HUES6 (cell line): ENCODE measurements around the gene GEMIN8.

Experiments used
- H3K27ac ChIP-seq: 2 replicates; pipeline ENCODE4 v1.7.0; 2013; ENCODE audit warnings: low read depth, mild to moderate bottlenecking, low read length, inconsistent platforms
- H3K27me3 ChIP-seq: 2 replicates; pipeline ENCODE4 v1.6.1; 2013; ENCODE audit warnings: low read length; ENCODE audit not compliant: control insufficient read depth, insufficient read depth
- H3K36me3 ChIP-seq: 2 replicates; pipeline ENCODE4 v1.6.1; 2013; ENCODE audit warnings: low read length; ENCODE audit not compliant: control insufficient read depth, insufficient read depth
- H3K4me1 ChIP-seq: 2 replicates; pipeline ENCODE4 v1.6.1; 2013; ENCODE audit warnings: low read length; ENCODE audit not compliant: control insufficient read depth, insufficient read depth
- H3K4me3 ChIP-seq: 2 replicates; pipeline ENCODE4 v1.5.1; 2013; ENCODE audit warnings: low read depth, low read length
- H3K9ac ChIP-seq: one replicate; pipeline ENCODE4 v1.6.1; 2013; ENCODE audit warnings: mild to moderate bottlenecking, low read length
- H3K9me3 ChIP-seq: 2 replicates; pipeline ENCODE4 v1.6.1; 2013; ENCODE audit warnings: low read depth, low read length; ENCODE audit not compliant: control insufficient read depth, insufficient read depth

The GEMIN8 gene

GRCh38 chrX:14043209-14043608, 13.5 kb upstream of the GEMIN8 start:
- Histone ChIP-seq H3K4me3 (no peak overlapping the region), H3K36me3 (no peaks in the 10 kb centered on the region), H3K27ac (no peak overlapping the region), H3K9ac (no peak overlapping the region), H3K4me1 (peaks cover 6% of the 10 kb centered on the region), H3K9me3 (no peaks in the 10 kb centered on the region), H3K27me3 (peaks cover 8% of the 10 kb centered on the region; the same call in 1 of the 2 replicates)

- Histone ChIP-seq H3K27me3 (peaks cover 8% of the 10 kb centered on the region; the same call in 1 of the 2 replicates), H3K4me1 (peaks cover 6% of the 10 kb centered on the region), H3K9me3 (no peaks in the 10 kb centered on the region), H3K27ac (no peak overlapping the region), H3K9ac (no peak overlapping the region), H3K4me3 (no peak overlapping the region), H3K36me3 (no peaks in the 10 kb centered on the region)
Measured at GRCh38 chrX:14039344-14039743, 9.7 kb upstream of the GEMIN8 start.

GRCh38 chrX:14038375-14039085, 8.8 kb upstream of the GEMIN8 start:
- Histone ChIP-seq H3K36me3 (no peaks in the 10 kb centered on the region), H3K9ac (no peak overlapping the region), H3K27ac (no peak overlapping the region), H3K4me3 (no peak overlapping the region), H3K9me3 (no peaks in the 10 kb centered on the region), H3K4me1 (peaks cover 6% of the 10 kb centered on the region), H3K27me3 (peaks cover 8% of the 10 kb centered on the region; the same call in 1 of the 2 replicates)

GRCh38 chrX:14032406-14032805, 2.7 kb upstream of the GEMIN8 start:
- no peak overlapping the region for H3K4me3 ChIP-seq
- H3K36me3 ChIP-seq, result no peaks in the 10 kb centered on the region
- H3K27ac ChIP-seq, result no peak overlapping the region; the same call in 1 of the 2 replicates
- no peaks in the 10 kb centered on the region for H3K9me3 ChIP-seq
- H3K27me3 ChIP-seq, result no peaks in the 10 kb centered on the region
- peaks cover 27% of the 10 kb centered on the region for H3K4me1 ChIP-seq
- H3K9ac ChIP-seq, result peak overlapping the region; percentile 7

GRCh38 chrX:14030174-14030530, 460 bp upstream of the GEMIN8 start:
- H3K4me1 ChIP-seq, result peaks cover 41% of the 10 kb centered on the region
- peak overlapping the region; percentile 88 for H3K9ac ChIP-seq
- peak overlapping the region; percentile 93 for H3K27ac ChIP-seq

GRCh38 chrX:14029039-14029424, 660 bp downstream of the GEMIN8 start:
- H3K9ac ChIP-seq, result peak overlapping the region; percentile 88
- no peaks in the 10 kb centered on the region for H3K27me3 ChIP-seq
- H3K4me3 ChIP-seq, result peak overlapping the region; percentile 79
- H3K9me3 ChIP-seq, result no peaks in the 10 kb centered on the region
- H3K4me1 ChIP-seq, result peaks cover 41% of the 10 kb centered on the region
- H3K36me3 ChIP-seq, result no peaks in the 10 kb centered on the region
- H3K27ac ChIP-seq, result peak overlapping the region; percentile 93

More at GRCh38 chrX:14030174-14030530, 460 bp upstream of the GEMIN8 start:
- no peaks in the 10 kb centered on the region for H3K9me3 ChIP-seq
- H3K36me3 ChIP-seq, result no peaks in the 10 kb centered on the region
- no peaks in the 10 kb centered on the region for H3K27me3 ChIP-seq
- H3K4me3 ChIP-seq, result peak overlapping the region; percentile 79

- H3K36me3 ChIP-seq, result no peaks in the 10 kb centered on the region
- peaks cover 41% of the 10 kb centered on the region for H3K4me1 ChIP-seq
- peak overlapping the region; percentile 88 for H3K9ac ChIP-seq
- peak overlapping the region; percentile 79 for H3K4me3 ChIP-seq
- peak overlapping the region; percentile 93; the same call in 1 of the 2 replicates for H3K27ac ChIP-seq
- H3K27me3 ChIP-seq, result no peaks in the 10 kb centered on the region
- H3K9me3 ChIP-seq, result no peaks in the 10 kb centered on the region
Measured at GRCh38 chrX:14028473-14028872, 1.2 kb downstream of the GEMIN8 start.

DNA sequence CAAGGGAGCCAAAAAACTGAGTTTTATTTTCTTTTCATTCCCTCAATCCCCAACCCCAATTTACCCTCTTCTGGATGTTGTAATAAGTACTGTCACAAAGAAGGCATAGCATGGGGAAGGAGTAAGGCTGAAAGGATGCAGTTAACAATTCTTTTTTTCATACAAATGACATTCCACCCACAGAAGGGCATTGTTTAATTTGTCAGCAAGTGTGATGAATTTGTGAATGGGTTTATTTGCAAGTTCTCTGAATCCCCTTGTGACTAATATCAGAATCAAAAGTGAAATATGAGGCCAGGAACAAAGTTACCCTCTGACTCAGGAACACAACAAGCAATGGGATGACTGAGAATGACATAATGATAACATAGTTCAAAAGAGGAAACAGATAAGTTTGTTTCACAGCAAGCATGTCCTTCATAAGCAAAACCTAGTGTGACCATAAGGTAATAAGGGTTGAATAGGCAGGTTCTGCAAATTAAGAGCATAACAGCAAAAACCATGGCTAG, 2.1 kb downstream of the GEMIN8 start:
- Histone ChIP-seq H3K4me1 (peaks cover 36% of the 10 kb centered on the region), H3K4me3 (0 out of 2 replicates have a peak overlapping the region, but pooled peaks have one; percentile 79), H3K36me3 (no peaks in the 10 kb centered on the region), H3K27ac (no peak overlapping the region), H3K9me3 (no peaks in the 10 kb centered on the region), H3K9ac (peak overlapping the region; percentile 40), H3K27me3 (no peaks in the 10 kb centered on the region)

DNA sequence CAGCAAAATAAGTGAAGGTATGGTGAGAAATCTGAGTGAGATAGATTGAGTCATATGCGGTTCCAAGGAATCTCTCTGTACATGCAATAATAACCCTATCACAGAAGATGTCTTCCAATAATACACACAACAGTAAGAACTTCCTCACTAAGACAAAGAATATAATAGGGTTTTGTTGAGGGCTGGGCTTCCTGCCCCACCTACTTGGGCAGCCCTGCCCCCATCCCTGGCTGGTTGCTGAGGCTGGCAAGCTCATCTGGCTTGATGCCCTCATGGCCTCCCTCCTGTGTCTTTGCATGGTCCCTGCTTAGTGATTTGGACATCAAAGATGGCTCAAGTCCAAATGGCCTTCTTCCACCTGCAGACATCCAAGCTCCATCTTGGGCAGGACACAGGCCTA, 2.7 kb downstream of the GEMIN8 start:
- no peak overlapping the region; the same call in 1 of the 2 replicates for H3K27ac ChIP-seq
- H3K36me3 ChIP-seq, result no peaks in the 10 kb centered on the region
- H3K9ac ChIP-seq, result no peak overlapping the region
- H3K4me1 ChIP-seq, result peaks cover 33% of the 10 kb centered on the region
- no peak overlapping the region for H3K4me3 ChIP-seq
- no peaks in the 10 kb centered on the region for H3K27me3 ChIP-seq
- H3K9me3 ChIP-seq, result peaks cover 3% of the 10 kb centered on the region; the same call in 1 of the 2 replicates

- Histone ChIP-seq H3K9me3 (peaks cover 3% of the 10 kb centered on the region; the same call in 1 of the 2 replicates), H3K4me1 (peaks cover 27% of the 10 kb centered on the region)
Measured at GRCh38 chrX:14026121-14026520, 3.6 kb downstream of the GEMIN8 start.

GRCh38 chrX:14022019-14022418, 7.7 kb downstream of the GEMIN8 start:
- Histone ChIP-seq H3K9ac (no peak overlapping the region), H3K27me3 (no peaks in the 10 kb centered on the region), H3K4me1 (peaks cover 10% of the 10 kb centered on the region), H3K27ac (no peak overlapping the region), H3K36me3 (peaks cover 39% of the 10 kb centered on the region), H3K4me3 (no peak overlapping the region), H3K9me3 (peaks cover 3% of the 10 kb centered on the region; the same call in 1 of the 2 replicates)

More at GRCh38 chrX:14026121-14026520, 3.6 kb downstream of the GEMIN8 start:
- H3K27me3 ChIP-seq, result no peaks in the 10 kb centered on the region
- 0 out of 2 replicates have a peak, but pooled peaks cover 3% of the 10 kb centered on the region for H3K36me3 ChIP-seq
- H3K4me3 ChIP-seq, result no peak overlapping the region
- H3K9ac ChIP-seq, result no peak overlapping the region
- no peak overlapping the region for H3K27ac ChIP-seq
